HepG2 (cell line): ENCODE results near the gene HEMK1. TPM values are rescaled to one million over a fixed set of nuclear protein-coding genes. Genes with fewer than 3 reads are reported as not detected.
A peak's percentile ranks its signal among the peaks of the same experiment; 100 is the strongest.

Experiments used
- ATAC-seq: fragments of 200-7000 bp; cut with Tn5 transposase; 3 replicates; pipeline ENCODE4 v1.9.1; 2020; ENCODE audit warnings: mild to moderate bottlenecking, moderate library complexity
- BruUV-seq: library from RNA; stranded (reverse); fragments of 400-500 nt; replicated peaks from 2 replicates; lab custom pipeline; 2021; lab: Mats Ljungman, UMichigan
- CTCF ChIA-PET: fragments of 300-600 bp; formaldehyde crosslinking; extraction: SDS; loops from one replicate; lab custom pipeline; 2021; ENCODE audit warnings: low total read pairs, inconsistent platforms, low intra/inter-chr PET ratio; lab: Yijun Ruan, JAX
- POLR2A ChIA-PET: fragments of 350-600 bp; sonication (Branson Sonifier 250); formaldehyde crosslinking; loops from one replicate; lab custom pipeline; 2020; ENCODE audit warnings: antibody characterized with exemption, inconsistent platforms; lab: Yijun Ruan, JAX
- DNase-seq: peaks from one replicate; pipeline ENCODE4 v3.0.0-alpha.2; 2015; ENCODE audit warnings: low spot score
- FAIRE-seq: peaks from 3 replicates; lab custom pipeline; 2011; peaks lifted over from hg19 to GRCh38; lab: Jason Lieb, UNC
- H2AFZ ChIP-seq: one replicate; pipeline ENCODE4 v1.6.1; 2011; ENCODE audit warnings: low read length, inconsistent platforms
- H3K27ac ChIP-seq: fragments of 300-600 bp; 3 replicates; pipeline ENCODE4 v1.8.0; 2011; ENCODE audit warnings: mixed run types, mild to moderate bottlenecking, mixed read lengths, low read length, inconsistent platforms; ENCODE audit not compliant: insufficient read depth; ENCODE audit errors: extremely low read length
- H3K27me3 ChIP-seq, 2 experiments: fragments of 200-600 bp in 1 of 2; 2 replicates in 1 of 2; 3 replicates in 1 of 2; pipeline versions ENCODE4 v1.6.0 to v1.8.0; 2011; ENCODE audit warnings: low read length in 2 of 2, mild to moderate bottlenecking in 2 of 2, moderate library complexity in 2 of 2, inconsistent platforms in 1 of 2; ENCODE audit not compliant: insufficient read depth in 2 of 2, control insufficient read depth in 1 of 2
- H3K36me3 ChIP-seq, 2 experiments: fragments of 200-600 bp in 1 of 2; replicated peaks in 1 of 2; 2 replicates in 1 of 2; 3 replicates in 1 of 2; pipeline versions ENCODE4 v1.5.1 to v1.8.0; 2011; ENCODE audit warnings: low read length in 2 of 2, inconsistent platforms in 1 of 2; ENCODE audit not compliant: insufficient read depth in 2 of 2, control insufficient read depth in 1 of 2
- H3K4me1 ChIP-seq: 2 replicates; pipeline ENCODE4 v1.5.1; 2012; ENCODE audit warnings: low read length, inconsistent platforms; ENCODE audit not compliant: insufficient read depth
- H3K4me2 ChIP-seq: 2 replicates; pipeline ENCODE4 v1.6.0; 2011; ENCODE audit warnings: low read depth, low read length, inconsistent platforms
- H3K4me3 ChIP-seq, 3 experiments: fragments of 200-600 bp in 1 of 3; sonication (generic), shearing (Covaris generic) in 1 of 3; replicated peaks in 1 of 3; 2 replicates each; pipeline ENCODE4 v1.5.1; 2011 to 2016; ENCODE audit warnings: low read length in 3 of 3, inconsistent platforms in 2 of 3, low read depth in 2 of 3, mild to moderate bottlenecking in 2 of 3, control low read depth in 1 of 3, mixed read lengths in 1 of 3; ENCODE audit not compliant: insufficient read depth in 1 of 3
- H3K79me2 ChIP-seq: one replicate; pipeline ENCODE4 v1.6.1; 2011; ENCODE audit warnings: low read length, inconsistent platforms; ENCODE audit not compliant: insufficient read depth
- H3K9ac ChIP-seq: 2 replicates; pipeline ENCODE4 v1.6.0; 2011; ENCODE audit warnings: mild to moderate bottlenecking, low read depth, low read length, inconsistent platforms; ENCODE audit not compliant: insufficient read depth
- H3K9me3 ChIP-seq: 2 replicates; pipeline ENCODE4 v1.5.1; 2012; ENCODE audit warnings: mild to moderate bottlenecking, low read length
- H4K20me1 ChIP-seq: 2 replicates; pipeline ENCODE4 v1.6.0; 2011; ENCODE audit warnings: inconsistent platforms, mild to moderate bottlenecking, low read length, moderate library complexity; ENCODE audit not compliant: insufficient read depth
- CTCF ChIP-seq: sonication (generic); formaldehyde crosslinking; IDR thresholded peaks from 2 replicates; pipeline ENCODE4 v1.5.0; 2020; ENCODE audit warnings: mild to moderate bottlenecking, missing genetic modification reagents, moderate library complexity
- HBP1 ChIP-seq: IDR thresholded peaks from 2 replicates; pipeline ENCODE4 v1.6.1; 2016; ENCODE audit warnings: low read depth, control low read depth
- HOXA9 ChIP-seq: sonication (generic); formaldehyde crosslinking; IDR thresholded peaks from 2 replicates; pipeline ENCODE4 v1.8.1; 2022; ENCODE audit warnings: missing genetic modification reagents, mild to moderate bottlenecking, moderate library complexity, borderline replicate concordance
- KDM5A ChIP-seq: fragments of 200-600 bp; sonication (generic); IDR thresholded peaks from 2 replicates; pipeline ENCODE4 v1.7.0; 2018; ENCODE audit warnings: antibody characterized with exemption, mild to moderate bottlenecking, low read length, borderline replicate concordance
- NR2C2 ChIP-seq: sonication (generic); formaldehyde crosslinking; IDR thresholded peaks from 2 replicates; pipeline ENCODE4 v1.4.0; 2020; ENCODE audit warnings: missing genetic modification reagents, mild to moderate bottlenecking, moderate library complexity, borderline replicate concordance
- ZBTB20 ChIP-seq: sonication (generic); formaldehyde crosslinking; IDR thresholded peaks from 2 replicates; pipeline ENCODE4 v1.8.1; 2023; ENCODE audit warnings: missing genetic modification reagents, low read depth, mild to moderate bottlenecking, borderline replicate concordance
- ZFP1 ChIP-seq: IDR thresholded peaks from 2 replicates; pipeline ENCODE4 v1.6.1; 2016
- ZNF446 ChIP-seq: sonication (generic); formaldehyde crosslinking; IDR thresholded peaks from 2 replicates; pipeline ENCODE4 v1.5.0; 2020; ENCODE audit warnings: mild to moderate bottlenecking, missing genetic modification reagents
- ZNF629 ChIP-seq: sonication (generic); formaldehyde crosslinking; conservative IDR thresholded peaks from 2 replicates; pipeline ENCODE4 v1.5.0; 2020; ENCODE audit warnings: missing genetic modification reagents
- ZNF770 ChIP-seq: sonication (generic); formaldehyde crosslinking; IDR thresholded peaks from 2 replicates; pipeline ENCODE4 v1.5.0; 2020; ENCODE audit warnings: mild to moderate bottlenecking, missing genetic modification reagents
- ZNF878 ChIP-seq: sonication (generic); formaldehyde crosslinking; IDR thresholded peaks from 2 replicates; pipeline ENCODE4 v1.8.1; 2023; ENCODE audit warnings: mild to moderate bottlenecking, missing genetic modification reagents, moderate library complexity
- WGBS: methylation state at CpG from one replicate; pipeline ENCODE4 v1.1.6; 2017; ENCODE audit warnings: low lambda C conversion rate; 5-methylcytosine and 5-hydroxymethylcytosine counted together
- in situ Hi-C: cut with HindIII; loops from 2 replicates; pipeline ENCODE4 v1.10.0; 2017; ENCODE audit warnings: low pct_unique_long_range_greater_than_20kb; ENCODE audit not compliant: extremely low pct_ligation_motif_present
- intact Hi-C: fragments of 100-400 bp; cut with micrococcal nuclease; formaldehyde crosslinking; loops from one replicate; pipeline ENCODE4 v1.10.0; 2022; ENCODE audit not compliant: unreplicated experiment
- polyA plus RNA-seq, 8 experiments: library from polyadenylated mRNA; depleted of rRNA in 3 of 8; stranded (reverse) in 7 of 8; unstranded in 1 of 8; fragments of >200 nt; fragmentation: Illumina TruSeq in 4 of 8; extraction: Trizol in 4 of 8; gene quantifications; 2 replicates each; pipeline versions ENCODE4 v1.2.1 to v1.2.3, GENCODE V29; 2011 to 2016; ENCODE audit warnings: low read depth in 4 of 8, missing spikeins in 1 of 8, mixed read lengths in 1 of 8; ENCODE audit not compliant: insufficient read depth in 1 of 8
- total RNA-seq, 5 experiments: library from RNA; depleted of rRNA; stranded (reverse); fragments of >200 nt; fragmentation: Illumina TruSeq; extraction: Trizol; gene quantifications; 2 replicates each; pipeline ENCODE4 v1.2.3, GENCODE V29; 2016; ENCODE audit warnings: low read depth in 1 of 5

The HEMK1 gene
- total and polyA plus RNA-seq, 2 of the 13 experiments (the other 11 are each of a cell fraction or from before 2014, with no cell fraction given): 9.8 to 12.6 TPM

GRCh38 chr3:50630877-50631276 lies 61.6 kb downstream of the HEMK1 start:
- intact Hi-C loops: no loop called here
- ChIA-PET CTCF (no interaction called here), POLR2A (interaction anchor here (0.7 kb wide), 1 partner anchor 14 kb away, joined by 3 read pairs; the partner anchor contains the start of gene MAPKAPK3)
- in situ Hi-C loops: no loop called here
- Histone ChIP-seq H3K9ac (no peak overlapping the region), H3K4me2 (no peak overlapping the region), H3K4me1 (no peaks in the 10 kb centered on the region), H3K36me3 (peaks cover 3 to 15% of the 10 kb centered on the region in 2 experiments; a peak in 2 of 5 replicates), H3K79me2 (no peaks in the 10 kb centered on the region), H3K27me3 (no peaks in the 10 kb centered on the region), H3K27ac (no peak overlapping the region), H3K9me3 (no peaks in the 10 kb centered on the region), H4K20me1 (no peaks in the 10 kb centered on the region), H2AFZ (no peak overlapping the region), H3K4me3 (no peak overlapping the region)
- no TSS peak for BruUV-seq
- TF ChIP-seq CTCF (CRISPR knock-in tag) (0 out of 2 replicates have a peak, but pooled peaks have one; percentile 3), ZFP1 (CRISPR knock-in tag) (no peak), ZBTB20 (CRISPR knock-in tag) (no peak)
- 95% methylated on average over 7 of the region's 7 CpGs for whole genome bisulfite sequencing
- FAIRE-seq: no peak
- no peak for ATAC-seq
- no peak for DNase-seq

- intact Hi-C loops (no loop called here), in situ Hi-C loops (no loop called here)
- no peak overlapping the region for H2AFZ ChIP-seq
- WGBS: 94% methylated on average over 5 of the region's 5 CpGs
- no peak overlapping the region for H3K4me3 ChIP-seq
- ChIA-PET POLR2A (no interaction called here), CTCF (no interaction called here)
- no peak for ATAC-seq
- H3K9ac ChIP-seq: no peak overlapping the region
- H3K4me1 ChIP-seq: no peaks in the 10 kb centered on the region
- no peak for FAIRE-seq
- H3K27me3 ChIP-seq: no peaks in the 10 kb centered on the region
- no peak overlapping the region for H3K4me2 ChIP-seq
- no peaks in the 10 kb centered on the region for H4K20me1 ChIP-seq
- H3K27ac ChIP-seq: no peak overlapping the region
- no peaks in the 10 kb centered on the region for H3K9me3 ChIP-seq
- peaks cover 0 to 8% of the 10 kb centered on the region in 2 experiments; a peak in 2 of 5 replicates for H3K36me3 ChIP-seq
- H3K79me2 ChIP-seq: no peaks in the 10 kb centered on the region
- BruUV-seq: no TSS peak
- no peak for DNase-seq
- TF ChIP-seq NR2C2 (CRISPR knock-in tag): no peak
- no peak for TF ChIP-seq HBP1 (CRISPR knock-in tag)
- TF ChIP-seq KDM5A: no peak
- no peak for TF ChIP-seq ZNF770 (CRISPR knock-in tag)
- TF ChIP-seq ZNF629 (CRISPR knock-in tag): no peak
- TF ChIP-seq ZNF878 (CRISPR knock-in tag): no peak
- no peak for TF ChIP-seq ZNF446 (CRISPR knock-in tag)
- TF ChIP-seq HOXA9 (CRISPR knock-in tag): no peak
Observed at GRCh38 chr3:50632450-50632849, 63.1 kb downstream of the HEMK1 start.
